HAP-1 (cell line): Measurements from ENCODE around the gene PDZD2.
A peak's percentile ranks its signal among the peaks of the same experiment; 100 is the strongest.
"Not testable (repeated sequence)": the region's sequence is repeated elsewhere in the genome, so short reads cannot be mapped to it uniquely, and the experiment has no call there.

ENCODE experiments used
- DNase-seq, 2 experiments: peaks; one replicate each; pipeline ENCODE4 v3.0.0-alpha.2; 2016 to 2020; ENCODE audit warnings: low spot score in 2 of 2
- H3K27me3 ChIP-seq: fragments of 250-450 bp; sonication (Bioruptor Pico); 2 replicates; pipeline ENCODE4 v1.5.1; 2020; ENCODE audit warnings: low read depth, mild to moderate bottlenecking, moderate library complexity
- H3K36me3 ChIP-seq: fragments of 250-450 bp; sonication (Bioruptor Pico); replicated peaks from 2 replicates; pipeline ENCODE4 v1.5.1; 2020; ENCODE audit warnings: mild to moderate bottlenecking
- H3K4me1 ChIP-seq: fragments of 250-450 bp; sonication (Bioruptor Pico); 2 replicates; pipeline ENCODE4 v1.5.1; 2020; ENCODE audit warnings: mild to moderate bottlenecking
- H3K4me3 ChIP-seq: fragments of 250-450 bp; sonication (Bioruptor Pico); 2 replicates; pipeline ENCODE4 v1.5.1; 2020; ENCODE audit warnings: mild to moderate bottlenecking, moderate library complexity
- H3K9me3 ChIP-seq: fragments of 250-450 bp; sonication (Bioruptor Pico); 2 replicates; pipeline ENCODE4 v1.5.1; 2020; ENCODE audit warnings: mild to moderate bottlenecking, moderate library complexity
- in situ Hi-C: fragments of 300-500 bp; cut with MboI; formaldehyde crosslinking; loops from 3 replicates; pipeline ENCODE4 v1.14.3; 2020; ENCODE audit warnings: low sequenced_read_pairs, inconsistent platforms, mixed read lengths

Gene PDZD2

DNA sequence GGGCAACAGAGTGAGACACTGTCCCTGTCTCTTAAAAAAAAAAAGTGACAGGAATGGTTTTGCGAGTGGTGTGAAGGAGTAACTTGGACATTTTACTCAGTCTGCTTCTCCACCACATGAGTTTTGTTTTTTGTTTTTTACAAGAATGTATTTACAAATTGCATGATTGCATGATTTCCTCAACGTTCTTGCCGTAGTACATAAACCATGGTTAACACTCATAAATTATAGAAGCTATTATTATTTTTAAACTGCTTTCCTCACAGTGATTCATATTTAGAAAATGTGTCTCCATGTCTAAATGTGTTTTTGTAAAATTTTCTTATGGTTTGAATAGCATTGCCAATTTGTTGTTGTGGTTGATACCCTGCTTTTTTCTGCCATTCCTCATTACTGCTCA is 315.2 kb downstream of the PDZD2 start:
- H3K4me1 ChIP-seq, result no peaks in the 10 kb centered on the region
- no peaks in the 10 kb centered on the region for H3K36me3 ChIP-seq
- DNase-seq, result no peak
- no peak overlapping the region for H3K4me3 ChIP-seq
- H3K27me3 ChIP-seq, result no peaks in the 10 kb centered on the region
- in situ Hi-C loops, result no loop called here
- no peaks in the 10 kb centered on the region for H3K9me3 ChIP-seq

DNA sequence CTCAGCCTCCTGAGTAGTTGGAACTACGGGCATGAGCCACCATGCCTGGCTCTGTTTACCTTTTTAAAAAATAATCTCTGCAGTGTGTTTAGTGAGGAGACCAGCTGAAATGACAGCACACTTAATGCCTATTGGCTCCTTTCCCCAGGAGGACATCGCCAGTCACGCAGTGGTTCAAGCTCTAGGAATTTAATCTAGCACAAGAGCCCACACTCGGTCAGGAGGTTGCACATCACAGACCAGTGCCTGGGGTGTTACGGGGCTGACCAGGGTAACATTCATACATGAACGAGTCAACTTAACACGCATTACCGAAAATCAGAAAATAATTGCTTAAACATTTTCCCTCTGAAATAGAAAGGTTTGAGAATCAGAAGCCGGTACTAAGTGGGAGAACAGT is 318.2 kb downstream of the PDZD2 start:
- Histone ChIP-seq H3K4me3 (no peak overlapping the region), H3K4me1 (no peaks in the 10 kb centered on the region), H3K9me3 (no peaks in the 10 kb centered on the region), H3K27me3 (no peaks in the 10 kb centered on the region), H3K36me3 (no peaks in the 10 kb centered on the region)
- in situ Hi-C loops, result no loop called here
- no peak for DNase-seq

DNA sequence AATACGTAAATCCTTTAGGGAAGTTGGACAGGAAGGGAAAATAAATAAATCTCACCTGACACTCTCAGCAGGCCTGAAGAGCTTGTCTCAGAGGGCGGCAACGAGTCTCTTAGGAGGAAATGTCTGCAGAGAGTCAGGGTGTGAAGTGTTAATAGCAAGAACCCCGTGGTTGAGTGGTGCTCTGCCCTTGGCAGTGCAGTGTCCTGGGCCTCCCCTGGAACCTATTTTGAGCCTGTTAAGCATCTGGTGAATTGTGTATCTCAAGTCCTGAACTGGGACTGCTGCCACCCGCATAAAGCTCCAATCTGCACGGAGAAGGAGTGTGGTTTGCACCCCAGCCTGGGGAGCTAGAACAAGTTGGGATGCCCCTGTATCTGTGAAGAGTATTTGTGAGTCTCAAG is 323.4 kb downstream of the PDZD2 start:
- H3K4me3 ChIP-seq, result no peak overlapping the region
- no peak for DNase-seq
- H3K4me1 ChIP-seq, result peaks cover 8% of the 10 kb centered on the region; the same call in 1 of the 2 replicates
- H3K36me3 ChIP-seq, result no peaks in the 10 kb centered on the region
- H3K9me3 ChIP-seq, result no peaks in the 10 kb centered on the region
- H3K27me3 ChIP-seq, result no peaks in the 10 kb centered on the region
- in situ Hi-C loops, result no loop called here

DNA sequence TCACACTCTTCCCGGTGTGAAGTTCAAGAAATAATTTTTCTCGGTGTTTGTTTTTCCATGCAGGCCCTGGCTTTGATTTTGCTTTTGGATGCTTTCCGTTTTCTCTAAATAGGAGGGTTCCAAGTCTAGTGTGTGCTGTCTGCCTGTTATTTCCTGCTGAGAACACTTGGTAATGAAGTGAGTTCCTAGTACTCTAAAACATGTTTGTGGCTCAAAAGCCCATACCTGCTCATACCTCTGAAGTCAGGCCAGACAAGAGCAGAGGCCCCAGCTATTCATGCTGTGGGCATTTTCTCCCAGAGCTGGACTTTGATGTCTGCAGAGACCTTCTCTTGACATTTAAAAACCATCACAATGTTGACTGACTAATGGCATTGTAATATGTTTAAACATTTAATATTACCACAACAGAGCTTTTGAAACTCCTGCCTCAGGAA is 324.0 kb downstream of the PDZD2 start:
- DNase-seq, result no peak
- Histone ChIP-seq H3K27me3 (no peaks in the 10 kb centered on the region), H3K9me3 (no peaks in the 10 kb centered on the region), H3K4me1 (peaks cover 8% of the 10 kb centered on the region; the same call in 1 of the 2 replicates), H3K4me3 (no peak overlapping the region), H3K36me3 (no peaks in the 10 kb centered on the region)
- in situ Hi-C loops, result no loop called here

DNA sequence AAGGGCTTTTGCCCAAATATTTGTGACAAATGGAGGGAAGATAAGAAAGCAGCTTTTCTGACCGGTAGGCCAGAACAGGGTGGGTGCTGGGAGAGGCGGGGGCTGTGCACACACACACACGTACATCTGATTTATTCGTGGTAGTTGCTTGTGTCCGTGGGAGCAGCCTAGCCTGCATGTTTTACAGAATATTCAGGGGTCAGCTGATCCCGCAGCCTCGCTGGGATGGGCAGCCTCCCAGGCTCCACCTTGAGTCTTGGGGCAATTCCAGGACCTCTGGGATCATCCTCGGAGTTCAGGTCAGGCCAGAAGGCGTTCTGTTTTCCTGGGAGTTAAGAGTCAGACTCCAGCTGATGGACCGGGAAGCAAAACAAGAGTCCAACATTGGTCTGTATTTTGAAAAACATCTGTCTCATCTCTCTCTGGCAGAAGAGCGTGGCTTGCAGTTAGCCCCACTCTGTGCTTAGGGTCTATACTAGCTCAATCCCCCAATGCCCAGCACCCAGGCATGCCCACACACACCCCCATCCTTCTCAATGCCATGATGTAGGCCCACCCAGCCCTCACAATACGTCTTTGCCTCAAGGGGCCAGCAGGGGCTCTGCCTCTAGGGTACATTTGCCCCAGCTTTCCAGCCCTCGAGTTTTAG is 324.6 kb downstream of the PDZD2 start:
- H3K27me3 ChIP-seq, result no peaks in the 10 kb centered on the region
- no peak for DNase-seq
- H3K4me1 ChIP-seq, result peaks cover 8% of the 10 kb centered on the region; the same call in 1 of the 2 replicates
- no peaks in the 10 kb centered on the region for H3K36me3 ChIP-seq
- in situ Hi-C loops, result no loop called here
- no peaks in the 10 kb centered on the region for H3K9me3 ChIP-seq
- H3K4me3 ChIP-seq, result no peak overlapping the region

DNA sequence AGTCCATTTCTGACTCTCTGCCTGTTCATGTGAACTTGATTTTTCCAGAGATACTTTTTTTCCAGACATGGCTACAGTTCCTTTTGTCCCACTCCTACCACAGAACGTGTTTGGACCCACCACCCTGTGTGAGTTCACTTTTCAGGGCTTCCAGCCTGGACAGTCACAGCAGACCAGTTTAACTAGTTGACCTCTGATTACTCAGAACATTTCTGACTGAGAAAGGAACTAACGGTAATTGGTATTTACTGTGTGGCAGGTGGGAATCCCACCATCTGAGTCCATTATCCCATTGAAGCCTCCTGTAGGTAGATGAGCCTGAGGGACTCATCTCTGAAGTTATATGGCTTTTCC is 325.1 kb downstream of the PDZD2 start:
- Histone ChIP-seq H3K4me1 (peaks cover 8% of the 10 kb centered on the region; the same call in 1 of the 2 replicates), H3K27me3 (no peaks in the 10 kb centered on the region), H3K9me3 (no peaks in the 10 kb centered on the region), H3K36me3 (no peaks in the 10 kb centered on the region), H3K4me3 (no peak overlapping the region)
- DNase-seq, result no peak
- in situ Hi-C loops, result no loop called here

DNA sequence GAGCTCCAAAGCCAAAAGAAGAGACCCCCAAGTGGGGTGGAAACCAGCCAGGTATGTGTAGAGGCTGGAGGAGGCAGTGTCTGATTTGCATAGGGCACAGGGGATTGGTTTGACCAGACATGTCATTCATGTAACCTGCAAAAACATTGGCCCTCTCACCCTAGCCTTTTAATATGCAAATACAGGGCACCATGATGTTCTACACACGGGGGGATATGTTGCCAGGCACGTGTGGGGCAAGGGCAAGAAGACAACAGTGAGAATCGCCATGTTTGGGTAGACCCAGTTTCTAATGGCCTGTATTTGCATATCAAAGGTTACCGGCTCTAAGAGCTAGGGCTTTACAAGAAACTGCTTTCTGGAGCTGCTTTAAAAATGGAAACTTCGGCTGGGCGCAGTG is 326.3 kb downstream of the PDZD2 start:
- Histone ChIP-seq H3K36me3 (no peaks in the 10 kb centered on the region), H3K27me3 (no peaks in the 10 kb centered on the region), H3K4me1 (peaks cover 8% of the 10 kb centered on the region; the same call in 1 of the 2 replicates), H3K9me3 (no peaks in the 10 kb centered on the region), H3K4me3 (no peak overlapping the region)
- DNase-seq, result peak in 1 of 2 experiments; percentile 27
- in situ Hi-C loops, result no loop called here

DNA sequence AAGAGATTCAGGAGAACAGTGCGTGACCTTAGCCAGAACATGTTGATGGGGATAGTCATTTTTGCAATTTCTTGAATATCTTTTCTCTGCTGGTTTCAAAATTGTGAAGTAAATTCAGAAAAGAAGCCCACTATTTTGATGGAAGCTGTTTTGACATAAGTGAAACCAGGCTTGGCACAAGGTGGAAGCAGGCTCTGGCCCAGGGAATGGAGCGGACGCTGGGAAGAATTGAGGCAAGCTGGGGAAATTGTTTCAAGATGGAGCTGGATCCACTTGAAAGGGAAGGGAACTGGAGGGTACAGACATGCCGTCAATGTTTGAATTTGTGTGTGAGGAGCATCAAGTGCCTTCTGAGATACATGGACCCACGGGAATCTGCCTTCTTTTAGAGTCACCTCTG is 328.0 kb downstream of the PDZD2 start:
- no peak overlapping the region for H3K4me3 ChIP-seq
- no peaks in the 10 kb centered on the region for H3K27me3 ChIP-seq
- H3K36me3 ChIP-seq, result no peaks in the 10 kb centered on the region
- DNase-seq, result no peak
- in situ Hi-C loops, result no loop called here
- H3K4me1 ChIP-seq, result peaks cover 8% of the 10 kb centered on the region
- H3K9me3 ChIP-seq, result no peaks in the 10 kb centered on the region

DNA sequence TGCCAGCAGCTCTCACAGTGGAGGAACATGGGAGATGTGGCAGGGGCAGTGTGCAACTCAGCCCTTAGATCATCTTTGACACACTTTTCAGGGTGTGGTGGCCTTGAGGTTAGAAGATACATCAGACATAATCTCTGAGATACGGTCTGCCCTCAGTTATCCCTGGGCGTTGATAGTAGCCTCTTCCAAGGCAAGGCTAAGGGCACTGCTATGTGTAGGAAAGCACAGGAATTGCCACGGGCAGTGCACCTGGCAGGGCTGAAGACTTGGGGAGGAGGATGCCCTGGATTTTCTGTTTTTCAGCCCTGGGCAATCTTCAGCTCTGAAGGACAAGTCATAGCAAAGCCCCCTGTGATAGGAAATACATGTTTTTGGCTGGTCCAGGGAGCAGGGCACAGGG is 328.5 kb downstream of the PDZD2 start:
- DNase-seq, result no peak
- H3K27me3 ChIP-seq, result no peaks in the 10 kb centered on the region
- in situ Hi-C loops, result no loop called here
- H3K4me1 ChIP-seq, result peaks cover 8% of the 10 kb centered on the region
- no peaks in the 10 kb centered on the region for H3K9me3 ChIP-seq
- no peaks in the 10 kb centered on the region for H3K36me3 ChIP-seq
- H3K4me3 ChIP-seq, result no peak overlapping the region

DNA sequence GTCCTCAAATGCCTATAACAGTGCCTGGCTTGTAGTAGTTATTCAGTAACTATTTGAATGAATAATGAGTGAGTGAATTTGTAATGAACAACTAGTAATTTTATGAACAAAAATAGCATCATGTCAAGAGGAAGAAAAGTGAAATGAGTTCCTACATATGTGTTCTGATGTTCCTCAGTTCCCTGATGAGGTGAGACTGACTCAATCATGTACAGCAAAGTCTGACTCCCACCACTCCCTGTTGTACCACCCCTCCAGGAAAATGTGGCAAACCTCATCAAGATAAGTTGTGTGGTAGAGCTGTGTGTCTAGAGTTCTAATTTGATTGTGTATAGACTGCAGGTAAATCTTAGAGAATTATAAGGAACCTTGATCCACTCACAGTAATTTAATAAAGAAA is 333.6 kb downstream of the PDZD2 start:
- Histone ChIP-seq H3K4me1 (no peaks in the 10 kb centered on the region; the same call in 1 of the 2 replicates), H3K4me3 (no peak overlapping the region), H3K9me3 (no peaks in the 10 kb centered on the region), H3K36me3 (no peaks in the 10 kb centered on the region), H3K27me3 (no peaks in the 10 kb centered on the region)
- in situ Hi-C loops, result no loop called here
- DNase-seq, result no peak

DNA sequence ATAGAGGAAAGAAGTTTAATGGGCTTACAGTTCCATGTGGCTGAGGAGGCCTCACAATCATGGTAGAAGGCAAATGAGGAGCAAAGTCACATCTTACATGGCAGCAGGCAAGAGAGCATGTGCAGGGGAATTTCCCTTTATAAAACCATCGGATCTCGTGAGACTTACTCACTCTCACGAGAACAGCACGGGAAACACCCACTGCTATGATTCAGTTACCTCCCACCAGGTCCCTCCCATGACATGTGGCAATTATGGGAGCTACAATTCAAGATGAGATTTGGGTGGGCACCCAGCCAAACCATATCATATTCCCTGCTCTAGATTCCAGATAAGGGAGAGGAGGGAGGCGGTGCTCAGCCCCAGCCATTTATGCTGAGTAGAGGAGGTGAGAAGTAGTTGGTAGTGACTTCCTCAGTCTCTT is 336.3 kb downstream of the PDZD2 start:
- not testable (repeated sequence) for DNase-seq

DNA sequence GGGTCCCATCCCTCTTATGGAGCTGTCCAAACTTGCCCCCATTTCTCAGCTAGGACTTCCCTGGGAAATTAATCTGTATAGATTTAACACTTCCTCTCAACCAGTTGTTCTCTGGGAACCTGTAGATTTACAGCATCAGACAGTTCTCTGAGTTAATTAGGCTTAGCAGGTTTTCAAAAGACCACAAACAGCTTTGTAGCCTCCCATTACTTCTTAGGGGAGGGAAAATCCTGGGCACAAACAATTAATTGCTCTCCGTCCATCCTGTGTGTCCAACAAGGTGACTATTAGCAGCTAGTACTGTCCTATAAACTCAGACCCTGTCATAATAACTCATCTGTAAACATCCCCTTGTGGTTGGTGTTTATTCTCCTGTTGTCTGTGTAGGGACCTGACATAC is 337.2 kb downstream of the PDZD2 start:
- Histone ChIP-seq H3K27me3 (no peaks in the 10 kb centered on the region), H3K36me3 (no peaks in the 10 kb centered on the region), H3K4me3 (no peak overlapping the region), H3K4me1 (no peaks in the 10 kb centered on the region; the same call in 1 of the 2 replicates), H3K9me3 (no peaks in the 10 kb centered on the region)
- in situ Hi-C loops, result no loop called here
- no peak for DNase-seq

More for the DNA sequence above, 336.3 kb downstream of the PDZD2 start:
- H3K36me3 ChIP-seq, H3K4me1 ChIP-seq, H3K27me3 ChIP-seq, H3K4me3 ChIP-seq, H3K9me3 ChIP-seq, in situ Hi-C loops: not testable (repeated sequence)

DNA sequence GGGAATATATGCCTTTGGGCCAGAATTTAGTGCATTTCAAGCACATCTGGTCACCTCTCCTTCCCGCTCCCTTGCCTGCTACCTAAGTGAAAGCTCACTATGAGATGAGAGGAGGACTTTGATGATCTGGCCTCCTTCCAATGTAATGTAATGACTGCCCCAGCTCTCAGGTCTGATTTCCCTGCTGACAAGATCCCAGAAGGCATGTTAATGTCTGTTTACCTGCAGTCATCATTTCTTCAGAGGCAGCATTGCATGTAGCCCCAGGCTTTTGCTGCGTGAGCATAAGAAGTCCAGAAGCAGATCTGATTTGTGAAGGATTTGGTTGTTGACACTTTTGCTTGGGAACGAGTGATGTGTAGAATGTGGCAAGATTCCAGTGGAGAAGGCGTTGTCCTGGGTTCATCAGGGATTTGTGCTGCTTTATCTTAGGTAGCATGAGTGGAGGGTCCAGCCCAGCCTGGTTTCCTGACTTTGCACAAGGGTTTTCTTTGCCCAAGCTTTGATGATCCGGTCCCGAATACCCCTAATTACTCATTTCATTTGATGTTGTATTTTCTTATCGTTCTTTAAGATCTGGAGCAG is 342.5 kb downstream of the PDZD2 start:
- no peaks in the 10 kb centered on the region for H3K27me3 ChIP-seq
- in situ Hi-C loops, result no loop called here
- H3K36me3 ChIP-seq, result no peaks in the 10 kb centered on the region
- no peak overlapping the region for H3K4me3 ChIP-seq
- H3K4me1 ChIP-seq, result peaks cover 13% of the 10 kb centered on the region
- DNase-seq, result no peak
- H3K9me3 ChIP-seq, result no peaks in the 10 kb centered on the region

DNA sequence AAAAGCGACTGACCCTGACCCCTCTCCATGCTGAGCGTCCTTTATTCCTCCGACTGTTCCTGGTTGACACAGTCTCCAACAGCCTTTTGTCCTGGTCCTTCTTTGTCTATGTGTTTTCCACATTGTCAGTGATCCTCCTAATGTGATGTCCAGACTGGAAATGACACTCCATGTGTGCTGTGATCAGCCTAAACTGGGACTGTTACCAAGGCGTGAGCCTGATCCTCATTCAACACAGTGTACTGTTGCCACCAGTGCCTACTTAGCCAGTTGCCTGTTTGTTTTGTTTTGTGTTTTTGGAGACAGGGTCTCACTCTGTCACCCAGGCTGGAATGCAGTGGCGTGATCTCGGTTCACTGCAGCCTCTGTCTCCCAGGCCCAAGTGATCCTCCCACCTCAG is 343.1 kb downstream of the PDZD2 start:
- no peaks in the 10 kb centered on the region for H3K36me3 ChIP-seq
- in situ Hi-C loops, result no loop called here

DNA sequence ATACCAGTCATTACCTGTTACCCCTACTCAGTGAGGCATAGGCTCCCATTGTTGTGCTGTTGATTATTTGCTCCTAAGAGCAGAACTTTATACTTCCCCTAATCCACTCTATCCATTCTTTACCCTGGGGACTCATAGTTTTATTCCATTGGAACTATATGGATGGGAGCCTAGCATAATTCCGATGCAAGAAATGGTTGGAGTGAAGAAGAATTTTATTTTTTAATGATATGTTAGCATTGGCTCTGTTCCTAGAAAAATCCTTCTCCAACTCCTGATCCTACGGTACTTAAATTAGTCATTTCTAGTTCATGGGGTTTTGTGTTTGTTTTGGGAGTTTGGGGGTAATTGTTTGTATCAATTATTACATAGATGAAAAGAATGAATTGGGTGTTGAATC is 343.7 kb downstream of the PDZD2 start:
- no peaks in the 10 kb centered on the region for H3K27me3 ChIP-seq
- in situ Hi-C loops, result no loop called here
- no peak overlapping the region for H3K4me3 ChIP-seq
- DNase-seq, result no peak
- no peaks in the 10 kb centered on the region for H3K9me3 ChIP-seq
- H3K36me3 ChIP-seq, result no peaks in the 10 kb centered on the region
- H3K4me1 ChIP-seq, result peaks cover 22% of the 10 kb centered on the region

More for the DNA sequence above, 343.1 kb downstream of the PDZD2 start:
- DNase-seq, result no peak
- Histone ChIP-seq H3K4me3 (no peak overlapping the region), H3K27me3 (no peaks in the 10 kb centered on the region), H3K9me3 (no peaks in the 10 kb centered on the region), H3K4me1 (peaks cover 19% of the 10 kb centered on the region)
